Panc1 (cell line): Measurements from ENCODE around the gene AVEN. TPM values are rescaled to one million over a fixed set of nuclear protein-coding genes. Genes with fewer than 3 reads are reported as not detected.

Source experiments
- ATAC-seq: fragments of 200-7000 bp; cut with Tn5 transposase; 2 replicates; pipeline ENCODE4 v1.9.1; 2020; ENCODE audit warnings: mild to moderate bottlenecking, moderate library complexity
- BruUV-seq: library from RNA; stranded (reverse); fragments of 400-500 nt; replicated peaks from 2 replicates; lab custom pipeline; 2021; lab: Mats Ljungman, UMichigan
- CTCF ChIA-PET: fragments of 300-600 bp; sonication (Branson Sonifier 250); formaldehyde crosslinking; loops from one replicate; lab custom pipeline; 2022; ENCODE audit warnings: antibody characterized with exemption; lab: Charles Lee
- POLR2A ChIA-PET: fragments of 300-600 bp; sonication (Branson Sonifier 250); formaldehyde crosslinking; loops from one replicate; lab custom pipeline; 2022; ENCODE audit warnings: antibody characterized with exemption; lab: Charles Lee
- DNase-seq: peaks from one replicate; pipeline ENCODE4 v3.0.0-alpha.2; 2010; ENCODE audit warnings: low read depth, low spot score
- H3K27ac ChIP-seq: 2 replicates; pipeline ENCODE4 v1.5.1; 2011; ENCODE audit warnings: mild to moderate bottlenecking, low read length, inconsistent platforms
- H3K27me3 ChIP-seq: fragments of 200-500 bp; sonication (Bioruptor generic); 2 replicates; pipeline ENCODE4 v1.6.0; 2014; ENCODE audit warnings: low read length, inconsistent platforms; ENCODE audit not compliant: control insufficient read depth, insufficient read depth
- H3K36me3 ChIP-seq: fragments of 200-500 bp; sonication (Bioruptor generic); 2 replicates; pipeline ENCODE4 v1.5.1; 2014; ENCODE audit warnings: inconsistent platforms, mild to moderate bottlenecking, low read length, moderate library complexity; ENCODE audit not compliant: control insufficient read depth, insufficient read depth
- H3K4me1 ChIP-seq: 2 replicates; pipeline ENCODE4 v1.5.1; 2011; ENCODE audit warnings: inconsistent platforms, mild to moderate bottlenecking, low read length, moderate library complexity; ENCODE audit not compliant: control insufficient read depth, insufficient read depth
- H3K4me3 ChIP-seq, 2 experiments: 2 replicates each; pipeline ENCODE4 v1.5.1; 2011 to 2012; ENCODE audit warnings: low read depth in 2 of 2, low read length in 2 of 2, mild to moderate bottlenecking in 2 of 2, inconsistent platforms in 1 of 2, moderate library complexity in 1 of 2
- H3K9me3 ChIP-seq: fragments of 200-500 bp; sonication (Bioruptor generic); 2 replicates; pipeline ENCODE4 v1.5.1; 2014; ENCODE audit warnings: low read depth, mild to moderate bottlenecking, inconsistent platforms, low read length, moderate library complexity; ENCODE audit not compliant: control insufficient read depth, insufficient read depth
- CTCF ChIP-seq: fragments of 450-650 bp; IDR thresholded peaks from 2 replicates; pipeline ENCODE4 v1.5.1; 2017; ENCODE audit warnings: mild to moderate bottlenecking
- POLR2AphosphoS5 ChIP-seq: IDR thresholded peaks from 2 replicates; pipeline ENCODE4 v1.6.1; 2012; ENCODE audit warnings: mild to moderate bottlenecking, low read depth, low read length, moderate library complexity
- REST ChIP-seq, 2 experiments: IDR thresholded peaks; 2 replicates each; pipeline ENCODE4 v1.6.1; 2011 to 2012; ENCODE audit warnings: low read depth in 2 of 2, control low read depth in 1 of 2, low read length in 1 of 2, mild to moderate bottlenecking in 1 of 2, moderate library complexity in 1 of 2; ENCODE audit not compliant: insufficient read depth in 1 of 2
- SIN3A ChIP-seq: IDR thresholded peaks from 2 replicates; pipeline ENCODE4 v1.6.1; 2012; ENCODE audit warnings: low read depth, mild to moderate bottlenecking, low read length, moderate library complexity, borderline replicate concordance; ENCODE audit not compliant: insufficient read depth
- TCF7L2 ChIP-seq: IDR thresholded peaks from 2 replicates; pipeline ENCODE4 v1.6.1; 2011; ENCODE audit warnings: mild to moderate bottlenecking, low read depth, low read length, inconsistent platforms
- in situ Hi-C: cut with HindIII; loops from 2 replicates; pipeline ENCODE4 v1.10.0; 2016; ENCODE audit warnings: low sequenced_read_pairs, low pct_unique_long_range_greater_than_20kb
- intact Hi-C: fragments of 100-400 bp; cut with micrococcal nuclease; formaldehyde crosslinking; loops from one replicate; pipeline ENCODE4 v1.10.0; 2022; ENCODE audit not compliant: unreplicated experiment
- total RNA-seq: library from RNA; stranded (reverse); gene quantifications from one replicate; pipeline ENCODE4 v1.2.1, GENCODE V29; 2021; ENCODE audit not compliant: unreplicated experiment

AVEN gene
- total RNA-seq, 1 experiment from 2014 or later: 18.4 TPM

- H3K27ac ChIP-seq: no peak overlapping the region
- no peaks in the 10 kb centered on the region for H3K4me1 ChIP-seq
- intact Hi-C loops (no loop called here), in situ Hi-C loops (no loop called here)
- no peak for DNase-seq
- CTCF ChIA-PET: no interaction called here
- no peak for TF ChIP-seq TCF7L2
- no peak for ATAC-seq
- POLR2A ChIA-PET: no interaction called here
- H3K9me3 ChIP-seq: no peaks in the 10 kb centered on the region
- no peak overlapping the region for H3K4me3 ChIP-seq
- no peaks in the 10 kb centered on the region for H3K27me3 ChIP-seq
- no TSS peak for BruUV-seq
- H3K36me3 ChIP-seq: no peaks in the 10 kb centered on the region
Observed at GRCh38 chr15:33858836-33859235, 180.2 kb downstream of the AVEN start.

- ChIA-PET POLR2A (no interaction called here), CTCF (no interaction called here)
- ATAC-seq (no peak), DNase-seq (no peak)
- H3K9me3 ChIP-seq: no peaks in the 10 kb centered on the region
- in situ Hi-C loops: no loop called here
- H3K36me3 ChIP-seq: no peaks in the 10 kb centered on the region
- BruUV-seq: no TSS peak
- H3K4me3 ChIP-seq: no peak overlapping the region
- no peaks in the 10 kb centered on the region for H3K4me1 ChIP-seq
- no peak for TF ChIP-seq TCF7L2
- no peak for TF ChIP-seq CTCF
- TF ChIP-seq SIN3A: no peak
- TF ChIP-seq REST (IDR thresholded peaks at IDR 0.05; ENCODE audit: insufficient read depth in 1 of 2, low read depth in 2 of 2, low read length in 1 of 2): no peak
- no peak for TF ChIP-seq POLR2AphosphoS5
- H3K27me3 ChIP-seq: no peaks in the 10 kb centered on the region
- no peak overlapping the region for H3K27ac ChIP-seq
- intact Hi-C loops: no loop called here
Observed at GRCh38 chr15:33857726-33858125, 181.3 kb downstream of the AVEN start.

GRCh38 chr15:33852570-33852969, 186.4 kb downstream of the AVEN start:
- no peak for ATAC-seq
- no TSS peak for BruUV-seq
- ChIA-PET CTCF (no interaction called here), POLR2A (no interaction called here)
- TF ChIP-seq CTCF (no peak), SIN3A (no peak), TCF7L2 (no peak), REST (IDR thresholded peaks at IDR 0.05; ENCODE audit: insufficient read depth in 1 of 2, low read depth in 2 of 2, low read length in 1 of 2) (no peak), POLR2AphosphoS5 (no peak)
- in situ Hi-C loops: no loop called here
- Histone ChIP-seq H3K9me3 (no peaks in the 10 kb centered on the region), H3K27me3 (no peaks in the 10 kb centered on the region), H3K36me3 (no peaks in the 10 kb centered on the region), H3K27ac (no peak overlapping the region), H3K4me3 (no peak overlapping the region), H3K4me1 (no peaks in the 10 kb centered on the region)
- intact Hi-C loops: no loop called here
- DNase-seq: no peak
